Hematopoietic multipotent progenitor cell (in vitro differentiated cells): ENCODE results near the gene RASSF8. TPM values are rescaled to one million over a fixed set of nuclear protein-coding genes. Genes with fewer than 3 reads are reported as not detected.

ENCODE experiments used
- DNase-seq, 3 donors: peaks; one replicate each; pipeline ENCODE4 v3.0.0-alpha.2; 2011 to 2015; ENCODE audit warnings: low read depth in 2 of 3, low spot score in 2 of 3
- total RNA-seq: library from RNA; depleted of rRNA; stranded (reverse); fragments of >200 nt; gene quantifications from one replicate; pipeline ENCODE4 v1.2.3, GENCODE V29; 2012

The RASSF8 gene
- total RNA-seq, 1 donor: 3.8 TPM

GRCh38 chr12:26027401-26027800 is 68.9 kb downstream of the RASSF8 start:
- no peak for DNase-seq

- peak in 2 of 3 donors; percentile 43 to 67 for DNase-seq
Measured at GRCh38 chr12:26028953-26029735, 70.7 kb downstream of the RASSF8 start.

GRCh38 chr12:26029736-26030022 is 71.2 kb downstream of the RASSF8 start:
- DNase-seq: no peak

- no peak for DNase-seq
Measured at GRCh38 chr12:26030371-26030770, 71.9 kb downstream of the RASSF8 start.

- no peak for DNase-seq
Measured at GRCh38 chr12:26031318-26031717, 72.8 kb downstream of the RASSF8 start.

- DNase-seq: no peak
Measured at GRCh38 chr12:26031827-26032226, 73.3 kb downstream of the RASSF8 start.

GRCh38 chr12:26032290-26032689 is 73.8 kb downstream of the RASSF8 start:
- no peak for DNase-seq

- DNase-seq: no peak
Measured at GRCh38 chr12:26032719-26033241, 74.3 kb downstream of the RASSF8 start.

- no peak for DNase-seq
Measured at GRCh38 chr12:26034371-26035142, 76.1 kb downstream of the RASSF8 start.

GRCh38 chr12:26036877-26037276 is 78.4 kb downstream of the RASSF8 start:
- DNase-seq: no peak

GRCh38 chr12:26037615-26038220 is 79.2 kb downstream of the RASSF8 start:
- no peak for DNase-seq

GRCh38 chr12:26042645-26043044 is 84.2 kb downstream of the RASSF8 start:
- no peak for DNase-seq

GRCh38 chr12:26043135-26044006 is 84.9 kb downstream of the RASSF8 start:
- DNase-seq: no peak

GRCh38 chr12:26044007-26044394 is 85.5 kb downstream of the RASSF8 start:
- DNase-seq: no peak

GRCh38 chr12:26044592-26044991 is 86.1 kb downstream of the RASSF8 start:
- DNase-seq: no peak

- DNase-seq: no peak
Measured at GRCh38 chr12:26046203-26046602, 87.7 kb downstream of the RASSF8 start.

- DNase-seq: no peak
Measured at GRCh38 chr12:26046906-26047305, 88.4 kb downstream of the RASSF8 start.

- no peak for DNase-seq
Measured at GRCh38 chr12:26047401-26048226, 89.1 kb downstream of the RASSF8 start.

- no peak for DNase-seq
Measured at GRCh38 chr12:26052652-26053051, 94.2 kb downstream of the RASSF8 start.

GRCh38 chr12:26054383-26054782 is 95.9 kb downstream of the RASSF8 start:
- no peak for DNase-seq
